GM19043 (cell line): ENCODE measurements around the gene RCCD1.
A peak's percentile ranks its signal among the peaks of the same experiment; 100 is the strongest.

ENCODE experiments used
- ATAC-seq: cut with Tn5 transposase; IDR thresholded peaks from one replicate; pipeline ENCODE4 v1.9.1; 2021; ENCODE audit warnings: low read depth; ENCODE audit not compliant: unreplicated experiment

RCCD1 gene

GRCh38 chr15:90962021-90962420 is 7.3 kb downstream of the RCCD1 start:
- no peak for ATAC-seq

- no peak for ATAC-seq
Observed at GRCh38 chr15:90966262-90966661, 11.6 kb downstream of the RCCD1 start.

- no peak for ATAC-seq
Observed at GRCh38 chr15:90967206-90967605, 12.5 kb downstream of the RCCD1 start.

- no peak for ATAC-seq
Observed at GRCh38 chr15:90968434-90968833, 13.8 kb downstream of the RCCD1 start.

GRCh38 chr15:90970274-90970673 is 15.6 kb downstream of the RCCD1 start:
- ATAC-seq: no peak

GRCh38 chr15:90972133-90972532 is 17.4 kb downstream of the RCCD1 start:
- no peak for ATAC-seq

GRCh38 chr15:90974216-90974615 is 19.5 kb downstream of the RCCD1 start:
- ATAC-seq: no peak

GRCh38 chr15:90979582-90979981 is 24.9 kb downstream of the RCCD1 start:
- ATAC-seq: no peak

- ATAC-seq: no peak
Observed at GRCh38 chr15:90981681-90982080, 27.0 kb downstream of the RCCD1 start.

- ATAC-seq: no peak
Observed at GRCh38 chr15:90982135-90982534, 27.5 kb downstream of the RCCD1 start.

- no peak for ATAC-seq
Observed at GRCh38 chr15:90986790-90987507, 32.3 kb downstream of the RCCD1 start.

- ATAC-seq: no peak
Observed at GRCh38 chr15:90987561-90988141, 33.0 kb downstream of the RCCD1 start.

- no peak for ATAC-seq
Observed at GRCh38 chr15:90988296-90988695, 33.6 kb downstream of the RCCD1 start.

- no peak for ATAC-seq
Observed at GRCh38 chr15:90989040-90989768, 34.5 kb downstream of the RCCD1 start.

GRCh38 chr15:90990446-90990845 is 35.8 kb downstream of the RCCD1 start:
- no peak for ATAC-seq

GRCh38 chr15:90991587-90992285 is 37.1 kb downstream of the RCCD1 start:
- no peak for ATAC-seq

GRCh38 chr15:90994059-90994416 is 39.4 kb downstream of the RCCD1 start:
- ATAC-seq: peak; percentile 3

GRCh38 chr15:90994417-90995311 is 40.0 kb downstream of the RCCD1 start, which contains the start of gene PRC1:
TSS of gene PRC1 (minus strand) at chr15:90994535. CDS start at chr15:90994417, 118 bp downstream.
- ATAC-seq: peak; percentile 91

- ATAC-seq: no peak
Observed at GRCh38 chr15:90998737-90999136, 44.1 kb downstream of the RCCD1 start.

GRCh38 chr15:91001209-91001608 is 46.5 kb downstream of the RCCD1 start:
- no peak for ATAC-seq
